ENCODE measurements around the gene ZER1.
A peak's percentile ranks its signal among the peaks of the same experiment; 100 is the strongest.
"Not testable (repeated sequence)": the region's sequence is repeated elsewhere in the genome, so short reads cannot be mapped to it uniquely, and the experiment has no call there.

ZER1 gene

DNA sequence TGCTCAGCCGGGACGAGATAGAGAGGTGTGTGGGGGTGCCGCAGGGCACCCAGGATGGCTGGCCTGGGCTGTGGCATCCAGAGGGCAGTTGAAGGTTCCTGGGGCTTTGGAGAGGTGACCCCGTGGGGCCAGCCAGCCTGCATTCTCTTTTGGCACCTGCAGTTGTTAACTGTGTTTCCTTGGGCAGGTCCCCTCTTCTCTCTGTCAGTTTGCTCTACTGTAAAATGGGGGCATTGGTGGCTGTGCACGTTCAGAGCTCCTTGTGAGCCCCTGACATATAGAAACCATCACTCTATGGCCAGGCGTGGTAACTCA is 56.3 kb downstream of the ZER1 start:
- no peak for DNase-seq (ENCODE audit: low read depth in 2 of 2)

- no peak for DNase-seq (ENCODE audit: low read depth in 2 of 2)
Measured at GRCh38 chr9:128714586-128715435, 56.9 kb downstream of the ZER1 start.

- DNase-seq (ENCODE audit: low read depth in 2 of 2), result no peak
Measured at GRCh38 chr9:128713941-128714573, 57.7 kb downstream of the ZER1 start.

DNA sequence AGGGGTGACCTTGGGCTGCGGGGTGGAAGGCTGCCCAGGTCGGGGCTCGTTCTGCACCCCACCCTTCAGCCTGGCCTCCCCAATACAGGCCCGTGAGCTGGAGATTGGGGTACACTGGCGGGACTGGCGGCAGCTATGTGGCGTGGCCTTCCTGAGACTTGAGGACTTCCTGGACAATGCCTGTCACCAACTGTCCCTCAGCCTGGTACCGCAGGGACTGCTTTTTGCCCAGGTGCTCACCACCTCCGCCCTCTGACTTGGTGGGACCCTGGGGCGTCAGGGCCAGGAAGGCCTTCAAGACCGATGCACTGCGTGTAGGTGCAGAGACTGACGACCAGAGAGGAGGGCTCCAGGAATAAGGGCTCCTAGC is 58.3 kb downstream of the ZER1 start:
- no peak for DNase-seq (ENCODE audit: low read depth in 2 of 2)

DNA sequence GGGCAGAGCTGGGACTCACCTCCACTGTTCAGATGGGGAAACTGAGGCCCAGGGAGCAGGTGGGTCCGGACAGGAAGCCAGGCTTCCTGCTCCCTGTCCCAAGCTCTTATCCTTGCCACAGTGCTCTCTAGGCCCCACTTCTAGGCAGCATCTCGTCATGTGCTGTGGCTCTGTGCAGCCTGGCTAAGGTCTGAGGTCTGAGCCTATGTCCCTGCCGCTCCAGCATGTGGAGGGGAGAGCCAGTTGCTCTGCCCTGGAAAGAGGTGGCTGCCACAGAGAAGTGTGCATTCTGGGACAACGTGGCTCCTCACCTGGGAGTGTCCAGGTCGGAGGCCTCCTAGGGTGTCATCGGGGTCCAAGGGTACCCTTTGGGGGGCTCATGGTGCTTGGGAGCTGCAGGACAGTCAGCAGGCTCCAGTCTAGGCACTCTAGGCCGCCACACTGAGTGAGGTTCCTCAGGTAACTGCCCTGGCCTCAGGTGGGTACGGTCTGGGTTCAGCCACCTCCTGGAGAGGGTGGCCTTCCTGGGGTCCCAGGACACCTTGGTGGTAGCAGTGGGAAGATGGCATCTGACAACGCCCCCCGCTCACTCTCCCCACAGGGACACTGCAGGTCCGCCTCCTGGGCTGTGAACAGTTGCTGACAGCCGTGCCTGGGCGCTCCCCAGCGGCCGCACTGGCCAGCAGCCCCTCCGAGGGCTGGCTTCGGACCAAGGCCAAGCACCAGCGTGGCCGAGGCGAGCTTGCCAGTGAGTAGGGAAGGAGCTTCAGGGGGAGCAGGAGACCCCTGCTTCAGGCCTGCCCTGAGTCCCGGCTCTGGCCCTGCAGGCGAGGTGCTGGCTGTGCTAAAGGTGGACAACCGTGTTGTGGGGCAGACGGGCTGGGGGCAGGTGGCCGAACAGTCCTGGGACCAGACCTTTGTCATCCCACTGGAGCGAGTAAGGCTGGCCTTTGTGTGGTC is 59.0 kb downstream of the ZER1 start:
- DNase-seq (ENCODE audit: low read depth in 2 of 2), result no peak

DNA sequence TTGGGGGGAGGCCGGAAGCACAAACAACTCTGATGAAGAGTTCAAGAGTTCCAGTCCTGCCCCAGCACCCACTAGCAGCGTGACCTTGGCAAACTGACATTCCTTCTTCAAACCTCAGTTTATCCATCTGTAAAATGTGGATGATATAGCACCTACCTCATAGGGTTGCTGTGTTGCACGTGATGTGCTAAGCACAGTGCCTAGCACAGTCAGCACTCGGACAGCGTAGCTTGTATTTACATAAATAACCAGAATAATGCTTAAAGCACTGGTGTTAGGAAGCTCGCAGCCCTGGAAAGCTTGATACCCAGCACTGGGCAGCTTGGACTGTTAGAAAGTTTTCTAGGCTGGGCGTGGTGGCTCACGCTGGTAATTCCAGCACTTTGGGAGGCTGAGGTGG is 64.3 kb downstream of the ZER1 start:
- DNase-seq (ENCODE audit: low read depth in 2 of 2), result no peak

GRCh38 chr9:128706671-128707381 is 64.9 kb downstream of the ZER1 start:
- no peak for DNase-seq (ENCODE audit: low read depth in 2 of 2)

- no peak for DNase-seq (ENCODE audit: low read depth in 2 of 2)
Measured at GRCh38 chr9:128706045-128706444, 65.7 kb downstream of the ZER1 start.

- no peak for DNase-seq (ENCODE audit: low read depth in 2 of 2)
Measured at GRCh38 chr9:128705051-128705965, 66.4 kb downstream of the ZER1 start.

- DNase-seq (ENCODE audit: low read depth in 2 of 2), result no peak
Measured at GRCh38 chr9:128704356-128704670, 67.4 kb downstream of the ZER1 start.

DNA sequence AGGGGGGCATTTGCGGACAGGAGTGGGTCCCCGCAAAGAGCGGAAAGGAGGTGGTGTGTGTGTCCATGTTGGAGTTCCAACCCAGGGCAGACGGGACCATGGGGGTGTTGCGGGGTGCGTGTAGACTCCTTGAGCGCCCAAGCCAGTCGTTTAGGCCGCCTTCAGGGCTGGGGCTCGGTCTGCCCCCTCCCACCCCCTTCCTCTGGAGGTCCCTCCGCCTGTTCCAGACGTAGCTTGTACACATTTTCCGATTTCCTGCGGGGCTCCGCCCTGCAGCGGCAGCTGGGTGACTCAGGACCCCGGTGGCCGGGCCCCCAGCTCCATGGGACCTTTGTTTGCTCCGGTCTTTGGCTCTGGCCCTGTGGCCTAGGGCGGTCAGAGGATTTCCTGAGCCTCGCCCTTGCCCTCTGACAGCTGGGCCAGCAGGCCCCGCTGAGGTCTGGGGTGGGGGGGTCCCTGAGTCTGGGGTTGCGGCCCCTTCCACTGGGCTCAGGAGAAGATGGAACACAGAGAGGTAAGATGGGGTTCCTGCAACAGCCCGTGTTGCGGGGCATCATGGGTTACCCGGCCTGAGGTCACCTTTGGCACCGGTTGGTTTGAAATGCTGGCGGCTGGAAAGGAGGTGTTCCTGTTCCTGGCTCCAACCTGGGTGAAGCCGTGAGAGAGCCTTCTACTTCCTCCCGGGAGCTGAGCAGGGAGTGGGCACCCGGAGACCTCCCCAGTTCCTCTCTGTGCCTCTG is 67.9 kb downstream of the ZER1 start:
- no peak for DNase-seq (ENCODE audit: low read depth in 2 of 2)

- no peak for DNase-seq (ENCODE audit: low read depth in 2 of 2)
Measured at GRCh38 chr9:128702949-128703615, 68.6 kb downstream of the ZER1 start.

- DNase-seq (ENCODE audit: low read depth in 2 of 2), result peak; percentile 86 to 91
Measured at GRCh38 chr9:128702445-128702948, 69.2 kb downstream of the ZER1 start, which contains the start of gene PKN3. Gene PKN3 (plus strand): TSS chr9:128702503. CDS start chr9:128702916, 413 bp downstream.

DNA sequence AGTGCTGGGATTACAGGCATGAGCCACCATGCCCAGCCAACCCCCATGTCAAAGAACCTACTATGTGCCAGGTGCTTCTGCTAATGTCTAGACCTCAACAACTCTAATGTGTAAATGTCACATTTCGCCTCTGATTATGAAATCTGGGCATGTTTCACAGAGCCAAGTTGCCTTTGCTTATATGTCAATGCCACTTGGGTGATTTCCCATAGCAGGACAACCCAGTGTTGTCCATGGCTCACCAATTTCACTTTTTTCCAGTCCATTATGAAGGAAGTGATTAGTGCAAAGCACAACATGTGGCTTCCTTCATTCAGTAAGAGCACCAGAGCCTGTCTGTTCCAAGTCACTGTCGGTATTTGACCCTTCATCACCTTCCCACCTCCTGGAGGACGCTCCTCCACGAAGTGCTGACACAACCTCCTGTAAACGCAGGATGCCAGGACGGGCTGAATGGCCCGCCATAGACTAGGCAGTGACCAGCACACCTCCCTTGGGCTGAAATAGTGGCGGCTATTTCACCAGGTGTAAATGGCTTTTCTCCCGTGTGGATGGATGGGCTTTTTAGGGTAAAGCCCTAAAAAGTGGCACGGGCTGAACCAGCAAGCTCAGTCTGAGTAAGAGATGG is 70.4 kb downstream of the ZER1 start:
- DNase-seq (ENCODE audit: low read depth in 2 of 2), result no peak

GRCh38 chr9:128699096-128699795 is 72.5 kb downstream of the ZER1 start:
- DNase-seq (ENCODE audit: low read depth in 2 of 2), result not testable (repeated sequence)

DNA sequence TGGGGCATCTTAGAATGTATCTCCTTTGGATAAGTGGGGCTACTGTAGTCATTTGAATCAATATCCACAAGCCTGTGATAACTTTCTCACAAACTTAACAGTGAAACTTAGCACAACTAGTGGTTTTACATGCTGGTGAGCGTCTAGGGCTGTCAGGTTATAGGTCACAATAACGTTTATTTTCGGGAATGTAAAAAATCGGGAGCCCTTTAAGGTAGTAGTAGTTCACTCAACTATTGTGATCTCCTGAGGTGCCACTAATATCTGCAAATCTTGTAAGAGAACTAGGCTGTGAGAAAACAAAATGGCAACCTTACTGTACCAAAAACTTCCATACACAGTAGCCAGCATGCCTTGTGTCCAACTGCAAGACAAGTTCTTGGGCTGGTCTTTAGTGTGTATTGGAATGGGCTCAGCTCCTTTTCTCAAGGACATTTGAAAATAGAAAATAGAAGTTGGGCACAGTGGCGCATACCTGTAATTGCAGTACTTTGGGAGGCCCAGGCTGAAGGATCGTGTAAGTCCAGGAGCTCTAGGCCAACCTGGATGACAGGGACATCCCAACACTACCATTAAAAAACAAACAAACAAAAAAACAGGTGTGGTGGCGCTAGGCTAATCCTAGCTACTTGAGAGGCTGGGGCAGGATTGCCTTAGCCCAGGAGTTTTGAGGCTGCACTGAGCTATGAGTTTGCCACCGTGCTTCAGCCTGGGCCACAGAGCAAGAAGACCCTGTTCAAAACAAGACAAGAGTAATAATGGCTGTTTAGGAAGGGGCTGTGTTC is 74.6 kb downstream of the ZER1 start:
- DNase-seq (ENCODE audit: low read depth in 2 of 2), result no peak

DNA sequence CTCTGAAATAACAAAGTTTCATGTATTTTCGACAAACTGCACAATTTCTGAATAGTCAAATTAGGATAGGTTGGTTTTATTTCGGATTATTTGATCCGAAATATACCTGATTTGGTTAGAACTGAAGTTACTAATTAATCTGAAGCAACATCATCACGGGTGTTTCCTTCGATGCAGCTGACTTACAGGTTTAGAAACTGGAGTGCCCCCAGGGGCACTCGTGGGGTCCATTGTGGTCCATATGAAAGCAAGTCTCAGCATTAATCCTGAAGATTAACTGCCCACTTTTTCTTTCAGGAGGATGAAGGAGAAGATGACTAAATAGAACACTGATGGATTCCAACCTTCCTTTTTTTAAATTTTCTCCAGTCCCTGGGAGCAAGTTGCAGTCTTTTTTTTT is 77.4 kb downstream of the ZER1 start:
- DNase-seq (ENCODE audit: low read depth in 2 of 2), result no peak
